Adrenal gland (tissue), 12 donors: ENCODE data around the gene CARD18. TPM values are rescaled to one million over a fixed set of nuclear protein-coding genes. Genes with fewer than 3 reads are reported as not detected.

Source experiments
- DNase-seq, 7 donors: peaks; one replicate each; pipeline ENCODE4 v3.0.0-alpha.2; 2019 to 2020
- H3K27ac ChIP-seq, 5 donors: fragments of 200-600 bp; sonication (generic) in 4 of 5; 1 replicate in 3 of 5; 2 replicates in 2 of 5; pipeline versions ENCODE4 v1.5.1 to v1.8.0; 2016 to 2020; ENCODE audit warnings: mild to moderate bottlenecking in 1 of 5
- H3K27me3 ChIP-seq: fragments of 200-600 bp; 2 replicates; pipeline ENCODE4 v1.8.0; 2021
- H3K36me3 ChIP-seq, 2 donors: fragments of 200-600 bp; replicated peaks in 1 of 2; 1 replicate in 1 of 2; 2 replicates in 1 of 2; pipeline versions ENCODE4 v1.5.1 to v1.8.0; 2018 to 2022
- H3K4me1 ChIP-seq, 2 donors: fragments of 200-600 bp; replicated peaks in 1 of 2; 1 replicate in 1 of 2; 2 replicates in 1 of 2; pipeline versions ENCODE4 v1.5.1 to v1.8.0; 2018 to 2021
- H3K4me3 ChIP-seq, 4 donors: fragments of 200-600 bp; sonication (generic) in 3 of 4; one replicate each; pipeline ENCODE4 v1.5.1; 2016 to 2018
- H3K9me3 ChIP-seq, 3 donors: fragments of 200-600 bp; sonication (generic) in 1 of 3; replicated peaks in 1 of 3; 1 replicate in 2 of 3; 2 replicates in 1 of 3; pipeline versions ENCODE4 v1.5.1 to v1.8.0; 2016 to 2021
- CTCF ChIP-seq, 6 experiments: fragments of 450-650 bp in 4 of 6; fragments of 200-600 bp in 2 of 6; sonication (generic) in 1 of 6; IDR thresholded peaks; 1 replicate in 5 of 6; 2 replicates in 1 of 6; pipeline versions ENCODE4 v1.5.1 to v1.8.0; 2016 to 2021; ENCODE audit warnings: antibody characterized with exemption in 6 of 6, mild to moderate bottlenecking in 2 of 6, moderate library complexity in 1 of 6
- POLR2A ChIP-seq, 2 donors: fragments of 450-650 bp; IDR thresholded peaks; one replicate each; pipeline ENCODE4 v1.6.1; 2017; ENCODE audit warnings: antibody characterized with exemption in 2 of 2, mild to moderate bottlenecking in 2 of 2, moderate library complexity in 1 of 2
- whole genome bisulfite sequencing, 4 donors: extraction: QIAGEN DNeasy Blood & Tissue Kit in 2 of 4; methylation state at CpG; one replicate each; pipeline versions ENCODE4 v1.1.5 to v1.1.7; 2013 to 2017; 5-methylcytosine and 5-hydroxymethylcytosine counted together
- intact Hi-C, 2 donors: fragments of 100-400 bp; cut with DNase I; formaldehyde crosslinking; loops; one replicate each; pipeline versions ENCODE4 v1.14.1 to v1.15.0; 2022 to 2023
- polyA plus RNA-seq, 3 donors: library from polyadenylated mRNA; stranded (reverse); fragments of 200-250 nt in 2 of 3; fragments of 350-450 nt in 1 of 3; fragmentation: Illumina TruSeq in 1 of 3; extraction: RNeasy Lipid Tissue Mini Kit (QIAGEN cat#74804) in 1 of 3; gene quantifications; one replicate each; pipeline ENCODE4 v1.2.3, GENCODE V29; 2013 to 2014
- total RNA-seq, 9 donors: library from RNA; depleted of rRNA in 4 of 9; stranded (reverse); fragments of >200 nt in 4 of 9; fragments of 120-200 nt in 1 of 9; fragmentation: NEBNext Ultra II Directional in 1 of 9; extraction: Animal tissue kit (Norgen Biotek cat#: 25700) in 1 of 9; gene quantifications; one replicate each; pipeline versions ENCODE4 v1.1.0 to v1.2.4, GENCODE V29; 2013 to 2023
- donor health status: healthy with polysubstance abuse.
- donor health status: Bipolar disorder and iron deficiency.
- donor health status: DM: yes; HTN: yes; CAD: no.
- donor health status: DM: no; HTN: no; CAD: no.
- donor health status: DM: no; HTN: no; CAD: no.
- donor health status: DM: yes; HTN: yes; CAD: no.

Gene CARD18
- total and polyA plus RNA-seq, 12 donors: not detected

GRCh38 chr11:105181100-105181499 lies 41.5 kb upstream of the CARD18 start:
- DNase-seq: peak in 5 of 7 donors; percentile 14 to 35 (median 16)
- Histone ChIP-seq H3K36me3 (no peaks in the 10 kb centered on the region), H3K27me3 (no peaks in the 10 kb centered on the region), H3K27ac (peak overlapping the region in 1 of 5 donors; percentile 17), H3K9me3 (no peaks in the 10 kb centered on the region), H3K4me3 (no peak overlapping the region), H3K4me1 (no peaks in the 10 kb centered on the region)
- TF ChIP-seq POLR2A (IDR thresholded peaks at IDR 0.05) (no peak), CTCF (IDR thresholded peaks at IDR 0.05) (no peak)
- intact Hi-C loops: no loop called here
- WGBS, 4 donors: 0 to 3% (median 2%) methylated on average over 2 of the region's 2 CpGs

- WGBS, 4 donors: 60 to 68% (median 63%) methylated on average over 5 of the region's 5 CpGs
- H3K36me3 ChIP-seq: no peaks in the 10 kb centered on the region
- TF ChIP-seq POLR2A (IDR thresholded peaks at IDR 0.05) (no peak), CTCF (IDR thresholded peaks at IDR 0.05) (no peak)
- intact Hi-C loops: no loop called here
- H3K27me3 ChIP-seq: no peaks in the 10 kb centered on the region
- no peaks in the 10 kb centered on the region for H3K4me1 ChIP-seq
- no peak for DNase-seq
- H3K4me3 ChIP-seq: no peak overlapping the region
- no peak overlapping the region for H3K27ac ChIP-seq
- no peaks in the 10 kb centered on the region for H3K9me3 ChIP-seq
Measured at GRCh38 chr11:105179542-105180278, 40.1 kb upstream of the CARD18 start.

GRCh38 chr11:105177658-105178057 lies 38.1 kb upstream of the CARD18 start:
- Histone ChIP-seq H3K4me3 (no peak overlapping the region), H3K27ac (no peak overlapping the region)
- intact Hi-C loops: no loop called here

GRCh38 chr11:105168457-105168856 lies 28.9 kb upstream of the CARD18 start:
- Histone ChIP-seq H3K36me3 (no peaks in the 10 kb centered on the region), H3K27ac (no peak overlapping the region), H3K4me1 (no peaks in the 10 kb centered on the region), H3K4me3 (no peak overlapping the region), H3K9me3 (no peaks in the 10 kb centered on the region), H3K27me3 (no peaks in the 10 kb centered on the region)
- DNase-seq: no peak
- intact Hi-C loops: no loop called here
- no peak for TF ChIP-seq POLR2A (IDR thresholded peaks at IDR 0.05)
- TF ChIP-seq CTCF (IDR thresholded peaks at IDR 0.05): no peak

More at GRCh38 chr11:105177658-105178057, 38.1 kb upstream of the CARD18 start:
- H3K9me3 ChIP-seq: no peaks in the 10 kb centered on the region
- no peak for TF ChIP-seq POLR2A (IDR thresholded peaks at IDR 0.05)
- TF ChIP-seq CTCF (IDR thresholded peaks at IDR 0.05): no peak
- no peaks in the 10 kb centered on the region for H3K4me1 ChIP-seq
- no peak for DNase-seq
- no peaks in the 10 kb centered on the region for H3K36me3 ChIP-seq
- H3K27me3 ChIP-seq: no peaks in the 10 kb centered on the region
